SU-DHL-6 (cell line): ENCODE measurements around the gene ATP8A2.

ENCODE experiments used
- CTCF ChIP-seq: fragments of 200-600 bp; sonication (generic); IDR thresholded peaks from one replicate; pipeline ENCODE4 v1.5.1; 2017; ENCODE audit warnings: antibody characterized with exemption, mild to moderate bottlenecking, low read length, moderate library complexity; ENCODE audit not compliant: insufficient read depth, poor library complexity, severe bottlenecking
- EZH2phosphoT487 ChIP-seq: fragments of 200-600 bp; sonication (generic), shearing (Covaris generic); conservative IDR thresholded peaks from 2 replicates; pipeline ENCODE4 v1.6.1; 2018; ENCODE audit warnings: mild to moderate bottlenecking, antibody characterized with exemption, low read length, moderate library complexity, mixed read lengths

- no peak for TF ChIP-seq CTCF
- TF ChIP-seq EZH2phosphoT487 = no peak
Observed at GRCh38 chr13:26007261-26008125, 635.7 kb downstream of the ATP8A2 start.
